Thyroid gland (tissue), 4 donors: ENCODE results near the gene TRAK2. TPM values are rescaled to one million over a fixed set of nuclear protein-coding genes. Genes with fewer than 3 reads are reported as not detected.

ENCODE experiments used
- DNase-seq, 2 donors: peaks; one replicate each; pipeline ENCODE4 v3.0.0-alpha.2; 2019
- H3K27ac ChIP-seq, 3 donors: fragments of 200-600 bp; sonication (generic); 1 replicate in 2 of 3; 2 replicates in 1 of 3; pipeline ENCODE4 v1.5.1; 2016 to 2019; ENCODE audit warnings: mild to moderate bottlenecking in 1 of 3, moderate library complexity in 1 of 3
- H3K27me3 ChIP-seq: fragments of 200-600 bp; sonication (generic); one replicate; pipeline ENCODE4 v1.5.1; 2019
- H3K36me3 ChIP-seq, 2 donors: fragments of 200-600 bp; sonication (generic); one replicate each; pipeline ENCODE4 v1.5.1; 2016 to 2019
- H3K4me1 ChIP-seq, 2 donors: fragments of 200-600 bp; sonication (generic); one replicate each; pipeline ENCODE4 v1.5.1; 2017 to 2019
- H3K4me3 ChIP-seq, 3 donors: fragments of 200-600 bp; sonication (generic); replicated peaks in 1 of 3; 1 replicate in 2 of 3; 2 replicates in 1 of 3; pipeline ENCODE4 v1.5.1; 2016; ENCODE audit warnings: mild to moderate bottlenecking in 1 of 3
- H3K9me3 ChIP-seq: fragments of 200-600 bp; sonication (generic); one replicate; pipeline ENCODE4 v1.5.1; 2017
- CTCF ChIP-seq, 6 experiments: fragments of 200-600 bp in 3 of 6; fragments of 450-650 bp in 3 of 6; sonication (generic) in 3 of 6; IDR thresholded peaks; one replicate each; pipeline ENCODE4 v1.5.1; 2016 to 2019; ENCODE audit warnings: antibody characterized with exemption in 6 of 6, mild to moderate bottlenecking in 2 of 6, inconsistent platforms in 1 of 6, moderate library complexity in 1 of 6
- POLR2A ChIP-seq, 2 donors: fragments of 450-650 bp; IDR thresholded peaks; one replicate each; pipeline ENCODE4 v1.6.1; 2017; ENCODE audit warnings: antibody characterized with exemption in 2 of 2, mild to moderate bottlenecking in 2 of 2, moderate library complexity in 1 of 2
- WGBS, 2 donors: methylation state at CpG; one replicate each; pipeline ENCODE4 v1.1.5; 2017; 5-methylcytosine and 5-hydroxymethylcytosine counted together
- intact Hi-C: fragments of 100-400 bp; cut with DNase I; formaldehyde crosslinking; loops from one replicate; pipeline ENCODE4 v1.15.1; 2023
- total RNA-seq, 4 donors: library from RNA; depleted of rRNA; stranded (reverse); fragments of >200 nt; gene quantifications; one replicate each; pipeline ENCODE4 v1.2.3, GENCODE V29; 2016

Gene TRAK2
- total RNA-seq, 4 donors from 2014 or later: 71.7 to 89.6 (median 79.7) TPM

DNA sequence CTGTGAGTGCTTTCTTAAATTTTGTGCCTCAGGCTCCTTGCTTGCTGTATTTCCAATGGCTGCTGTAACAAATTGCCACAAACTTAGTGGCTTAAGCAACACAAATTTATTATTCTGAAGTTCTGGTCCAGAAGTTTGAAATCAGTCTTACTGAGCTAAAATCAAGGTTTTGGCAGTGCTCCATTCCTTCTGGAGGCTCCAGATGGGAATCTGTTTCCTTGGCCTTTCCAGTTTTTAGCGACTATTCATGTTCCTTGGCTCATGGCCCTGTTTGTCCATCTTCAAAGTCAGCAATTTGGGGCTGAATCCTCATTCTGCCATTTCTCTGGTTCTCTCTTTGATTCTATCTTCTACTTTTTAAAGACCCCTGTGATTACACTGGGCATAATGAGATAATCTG lies 32.1 kb upstream of the TRAK2 start:
- no peak for DNase-seq
- H3K36me3 ChIP-seq: peaks cover 6 to 8% of the 10 kb centered on the region in 2 donors
- intact Hi-C loops: no loop called here
- H3K9me3 ChIP-seq: no peaks in the 10 kb centered on the region
- TF ChIP-seq POLR2A (IDR thresholded peaks at IDR 0.05) (no peak), CTCF (IDR thresholded peaks at IDR 0.05) (no peak)
- H3K27ac ChIP-seq: no peak overlapping the region
- H3K27me3 ChIP-seq: no peaks in the 10 kb centered on the region
- H3K4me3 ChIP-seq: no peak overlapping the region
- WGBS, 2 donors: 0 to 45% methylated on average over 1 of the region's 1 CpG
- H3K4me1 ChIP-seq: peaks cover 5 to 9% of the 10 kb centered on the region in 2 donors

DNA sequence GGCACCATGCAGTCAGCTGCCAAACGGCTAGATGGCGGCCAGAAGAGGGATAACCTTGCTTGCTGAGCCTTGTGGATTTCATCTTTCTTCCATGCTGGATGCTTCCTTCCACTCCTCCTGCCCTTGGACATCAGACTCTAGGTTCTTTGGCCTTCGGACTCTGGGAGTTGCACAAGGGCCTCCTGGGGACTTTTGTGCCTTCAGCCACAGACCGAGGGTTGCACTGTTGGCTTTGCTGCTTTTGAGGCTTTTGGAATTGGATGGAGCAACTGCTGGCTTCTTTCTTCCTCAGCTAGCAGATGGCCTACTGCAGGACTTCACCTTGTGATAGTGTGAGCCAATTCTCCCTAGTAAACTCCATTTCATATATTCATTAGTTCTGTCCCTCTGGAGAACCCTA lies 31.3 kb upstream of the TRAK2 start:
- TF ChIP-seq POLR2A (IDR thresholded peaks at IDR 0.05): no peak
- Histone ChIP-seq H3K4me3 (no peak overlapping the region), H3K27me3 (no peaks in the 10 kb centered on the region), H3K36me3 (peaks cover 10 to 11% of the 10 kb centered on the region in 2 donors), H3K9me3 (no peaks in the 10 kb centered on the region), H3K4me1 (peaks cover 5 to 9% of the 10 kb centered on the region in 2 donors), H3K27ac (no peak overlapping the region)
- DNase-seq: no peak
- 98 to 100% methylated on average over 4 of the region's 4 CpGs for WGBS, 2 donors
- intact Hi-C loops: no loop called here

GRCh38 chr2:201472411-201472810 lies 21.2 kb upstream of the TRAK2 start:
- Histone ChIP-seq H3K27ac (no peak overlapping the region), H3K36me3 (peaks cover 27 to 37% of the 10 kb centered on the region in 2 donors), H3K4me3 (no peak overlapping the region), H3K4me1 (no peaks in the 10 kb centered on the region), H3K9me3 (no peaks in the 10 kb centered on the region), H3K27me3 (no peaks in the 10 kb centered on the region)
- DNase-seq: no peak
- WGBS, 2 donors: 84 to 89% methylated on average over 3 of the region's 3 CpGs
- intact Hi-C loops: no loop called here
- TF ChIP-seq POLR2A (IDR thresholded peaks at IDR 0.05) (no peak), CTCF (IDR thresholded peaks at IDR 0.05) (no peak)

GRCh38 chr2:201471732-201472393 lies 20.6 kb upstream of the TRAK2 start:
- no peak for DNase-seq
- H3K27ac ChIP-seq: no peak overlapping the region
- no peak for TF ChIP-seq CTCF (IDR thresholded peaks at IDR 0.05)
- TF ChIP-seq POLR2A (IDR thresholded peaks at IDR 0.05): no peak
- H3K4me1 ChIP-seq: no peaks in the 10 kb centered on the region
- 85 to 87% methylated on average over 3 of the region's 3 CpGs for WGBS, 2 donors
- H3K27me3 ChIP-seq: no peaks in the 10 kb centered on the region
- H3K4me3 ChIP-seq: no peak overlapping the region
- H3K36me3 ChIP-seq: peaks cover 27 to 37% of the 10 kb centered on the region in 2 donors
- intact Hi-C loops: no loop called here
- H3K9me3 ChIP-seq: no peaks in the 10 kb centered on the region

DNA sequence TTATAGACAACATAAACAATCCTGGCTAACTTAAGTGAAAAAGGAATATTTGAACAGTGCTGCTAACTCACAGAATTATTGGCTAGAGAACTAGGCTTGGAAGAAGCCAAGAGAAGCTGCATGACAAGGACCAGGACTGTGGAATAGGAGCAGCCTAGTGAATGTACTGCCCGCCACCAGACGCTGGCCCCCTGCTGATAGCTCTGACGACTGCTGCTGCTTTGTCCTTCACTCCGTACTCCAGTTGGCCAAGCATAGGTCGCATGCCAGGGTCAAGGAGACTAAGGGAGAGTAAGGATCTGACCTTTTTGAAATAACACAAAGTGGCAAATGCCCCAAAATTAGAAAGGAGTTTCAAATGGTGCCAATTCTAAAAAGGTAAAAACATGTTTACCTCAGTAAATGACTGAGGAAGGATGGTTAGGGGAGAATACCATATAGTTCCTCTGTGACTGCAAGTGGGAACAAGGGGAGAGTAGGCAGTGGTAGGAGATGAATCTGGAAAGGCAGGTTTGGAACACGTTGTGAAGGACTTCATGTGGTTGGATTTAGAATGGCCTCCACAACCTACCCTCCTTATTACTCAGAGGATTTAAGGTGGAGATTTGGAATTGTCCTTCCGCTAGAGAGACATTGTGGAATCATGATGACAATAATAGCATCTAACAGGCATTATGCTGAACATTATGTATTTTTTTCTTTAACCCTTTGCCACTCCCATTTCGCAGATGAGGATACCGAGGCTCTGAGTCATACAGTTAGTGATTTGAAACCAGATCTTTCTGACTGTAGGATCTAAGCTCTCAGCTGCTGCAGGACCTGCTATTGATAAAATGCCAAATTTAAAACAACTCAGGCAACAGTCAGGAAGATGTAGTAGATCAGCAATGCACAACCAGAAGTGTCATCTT lies 19.8 kb upstream of the TRAK2 start:
- Histone ChIP-seq H3K27ac (no peak overlapping the region), H3K4me1 (peaks cover 0 to under 1% of the 10 kb centered on the region in 2 donors), H3K27me3 (no peaks in the 10 kb centered on the region), H3K9me3 (no peaks in the 10 kb centered on the region), H3K4me3 (no peak overlapping the region), H3K36me3 (peaks cover 27 to 37% of the 10 kb centered on the region in 2 donors)
- intact Hi-C loops: no loop called here
- no peak for DNase-seq
- TF ChIP-seq CTCF (IDR thresholded peaks at IDR 0.05) (no peak), POLR2A (IDR thresholded peaks at IDR 0.05) (no peak)
- WGBS, 2 donors: 89 to 92% methylated on average over 9 of the region's 9 CpGs
